Prostate gland (tissue), 2 donors: ENCODE results near the gene ULBP1. TPM values are rescaled to one million over a fixed set of nuclear protein-coding genes. Genes with fewer than 3 reads are reported as not detected.
"Not testable (repeated sequence)": the region's sequence is repeated elsewhere in the genome, so short reads cannot be mapped to it uniquely, and the experiment has no call there.

Experiments used
- DNase-seq: peaks from one replicate; pipeline ENCODE4 v3.0.0-alpha.2; 2019; ENCODE audit warnings: low spot score
- H3K27ac ChIP-seq, 2 donors: fragments of 200-600 bp; sonication (generic); 2 replicates each; pipeline ENCODE4 v1.5.1; 2017 to 2019
- H3K27me3 ChIP-seq: fragments of 200-600 bp; sonication (generic); replicated peaks from 2 replicates; pipeline ENCODE4 v1.5.1; 2019; ENCODE audit not compliant: insufficient read depth
- H3K36me3 ChIP-seq, 2 donors: fragments of 200-600 bp; sonication (generic); 1 replicate in 1 of 2; 2 replicates in 1 of 2; pipeline versions ENCODE4 v1.5.1 to v1.8.1; 2017 to 2019
- H3K4me1 ChIP-seq: fragments of 200-600 bp; sonication (generic); replicated peaks from 2 replicates; pipeline ENCODE4 v1.5.1; 2019
- H3K4me3 ChIP-seq, 2 donors: fragments of 200-600 bp; sonication (generic); 2 replicates each; pipeline ENCODE4 v1.5.1; 2017 to 2019
- H3K9me3 ChIP-seq: fragments of 200-600 bp; sonication (generic); 2 replicates; pipeline ENCODE4 v1.5.1; 2017
- CTCF ChIP-seq, 4 experiments: fragments of 200-600 bp in 2 of 4; fragments of 450-650 bp in 2 of 4; sonication (generic) in 2 of 4; IDR thresholded peaks; 1 replicate in 3 of 4; 2 replicates in 1 of 4; pipeline ENCODE4 v1.5.1; 2016 to 2019; ENCODE audit warnings: antibody characterized with exemption in 4 of 4, mild to moderate bottlenecking in 2 of 4, moderate library complexity in 2 of 4
- POLR2A ChIP-seq: fragments of 450-650 bp; IDR thresholded peaks from one replicate; pipeline ENCODE4 v1.6.1; 2016; ENCODE audit warnings: antibody characterized with exemption, mild to moderate bottlenecking
- POLR2AphosphoS5 ChIP-seq: sonication (generic); formaldehyde crosslinking; IDR thresholded peaks from one replicate; pipeline ENCODE4 v1.6.1; 2017; ENCODE audit warnings: antibody characterized with exemption
- WGBS: methylation state at CpG from one replicate; pipeline ENCODE4 v1.1.5; 2018; 5-methylcytosine and 5-hydroxymethylcytosine counted together
- intact Hi-C: fragments of 100-400 bp; cut with DNase I; formaldehyde crosslinking; loops from one replicate; pipeline ENCODE4 v1.14.2; 2022
- total RNA-seq, 2 donors: library from RNA; depleted of rRNA; stranded (reverse); fragments of >200 nt; gene quantifications; one replicate each; pipeline ENCODE4 v1.1.0, GENCODE V29; 2016

ULBP1 gene
- 1 to 10 TPM in 1 of 2 donors, not detected in 1; 2.8 TPM for total RNA-seq

- DNase-seq: peak; percentile 73
- Histone ChIP-seq H3K36me3 (no peaks in the 10 kb centered on the region), H3K4me3 (peak within 1 kb of the TSS; percentile 8 to 29), H3K4me1 (peaks cover 9% of the 10 kb centered on the region), H3K27ac (no peak within 1 kb of the TSS), H3K27me3 (peaks cover 8% of the 10 kb centered on the region), H3K9me3 (no peaks in the 10 kb centered on the region)
- TF ChIP-seq CTCF (IDR thresholded peaks at IDR 0.05) (no peak), POLR2AphosphoS5 (peak; percentile 79)
- 2% methylated on average over 69 of the region's 69 CpGs for WGBS
- intact Hi-C loops: no loop called here
These were observed at the start of gene ULBP1 for GRCh38 chr6:149963462-149964307. Gene ULBP1, plus strand, starts transcription at chr6:149963943. Its CDS starts 107 bp downstream, at chr6:149964050.

GRCh38 chr6:149915970-149916865 is 47.5 kb upstream of the ULBP1 start:
- 88% methylated on average over 10 of the region's 10 CpGs for WGBS
- H3K27ac ChIP-seq: no peak overlapping the region
- no peak for TF ChIP-seq POLR2A
- no peak for TF ChIP-seq POLR2AphosphoS5
- TF ChIP-seq CTCF (IDR thresholded peaks at IDR 0.05): no peak
- intact Hi-C loops: no loop called here
- H3K4me1 ChIP-seq: no peaks in the 10 kb centered on the region
- H3K4me3 ChIP-seq: no peak overlapping the region
- no peaks in the 10 kb centered on the region for H3K27me3 ChIP-seq
- no peak for DNase-seq
- H3K36me3 ChIP-seq: no peaks in the 10 kb centered on the region
- no peaks in the 10 kb centered on the region for H3K9me3 ChIP-seq

GRCh38 chr6:149917679-149918078 is 46.1 kb upstream of the ULBP1 start:
- no peak for DNase-seq
- Histone ChIP-seq H3K27me3 (no peaks in the 10 kb centered on the region), H3K4me1 (no peaks in the 10 kb centered on the region), H3K27ac (no peak overlapping the region), H3K4me3 (no peak overlapping the region), H3K9me3 (no peaks in the 10 kb centered on the region), H3K36me3 (no peaks in the 10 kb centered on the region)
- intact Hi-C loops: no loop called here
- TF ChIP-seq POLR2A (no peak), POLR2AphosphoS5 (no peak), CTCF (IDR thresholded peaks at IDR 0.05) (no peak)
- WGBS: 90% methylated on average over 2 of the region's 2 CpGs

- H3K4me3 ChIP-seq: no peak overlapping the region
- WGBS: 91% methylated on average over 6 of the region's 6 CpGs
- H3K27ac ChIP-seq: no peak overlapping the region
- H3K36me3 ChIP-seq: no peaks in the 10 kb centered on the region
- DNase-seq: no peak
- H3K9me3 ChIP-seq: no peaks in the 10 kb centered on the region
- intact Hi-C loops: no loop called here
- H3K27me3 ChIP-seq: no peaks in the 10 kb centered on the region
- TF ChIP-seq CTCF (IDR thresholded peaks at IDR 0.05): no peak
- no peak for TF ChIP-seq POLR2A
- TF ChIP-seq POLR2AphosphoS5: no peak
- no peaks in the 10 kb centered on the region for H3K4me1 ChIP-seq
These were observed 45.4 kb upstream of the ULBP1 start for GRCh38 chr6:149918151-149918905.

GRCh38 chr6:149919126-149919833 is 44.5 kb upstream of the ULBP1 start:
- not testable (repeated sequence) for H3K4me1 ChIP-seq

More at GRCh38 chr6:149919126-149919833, 44.5 kb upstream of the ULBP1 start:
- intact Hi-C loops, H3K4me3 ChIP-seq, H3K27me3 ChIP-seq, H3K36me3 ChIP-seq, H3K9me3 ChIP-seq, DNase-seq, H3K27ac ChIP-seq: not testable (repeated sequence)
- WGBS: 83% methylated on average over 11 of the region's 11 CpGs
